Heart left ventricle (tissue), 16 donors: Measurements from ENCODE around the gene VTCN1. TPM values are rescaled to one million over a fixed set of nuclear protein-coding genes. Genes with fewer than 3 reads are reported as not detected.

Experiments
- ATAC-seq, 4 donors: fragments of 200-7000 bp; cut with Tn5 transposase; one replicate each; pipeline ENCODE4 v1.9.1; 2020 to 2022; ENCODE audit warnings: moderate library complexity in 4 of 4, mild to moderate bottlenecking in 3 of 4, moderate number of reproducible peaks in 1 of 4
- DNase-seq, 5 donors: peaks; one replicate each; pipeline ENCODE4 v3.0.0-alpha.2; 2020
- H3K27ac ChIP-seq, 12 donors: fragments of 200-600 bp; sonication (generic) in 4 of 12; one replicate each; pipeline versions ENCODE4 v1.5.0 to v1.8.0; 2016 to 2022; ENCODE audit warnings: mild to moderate bottlenecking in 2 of 12
- H3K27me3 ChIP-seq, 9 donors: fragments of 200-600 bp; sonication (generic) in 2 of 9; one replicate each; pipeline versions ENCODE4 v1.5.1 to v1.8.0; 2016 to 2022; ENCODE audit warnings: mild to moderate bottlenecking in 3 of 9
- H3K36me3 ChIP-seq, 9 donors: fragments of 200-600 bp; sonication (generic) in 2 of 9; one replicate each; pipeline versions ENCODE4 v1.5.0 to v1.8.0; 2018 to 2022; ENCODE audit warnings: mild to moderate bottlenecking in 2 of 9
- H3K4me1 ChIP-seq, 12 donors: fragments of 200-600 bp; sonication (generic) in 4 of 12; one replicate each; pipeline versions ENCODE4 v1.5.0 to v1.8.0; 2016 to 2022; ENCODE audit warnings: mild to moderate bottlenecking in 3 of 12
- H3K4me3 ChIP-seq, 12 donors: fragments of 200-600 bp; sonication (generic) in 4 of 12; one replicate each; pipeline versions ENCODE4 v1.5.0 to v1.8.0; 2017 to 2022; ENCODE audit warnings: mild to moderate bottlenecking in 9 of 12, moderate library complexity in 4 of 12
- H3K9me3 ChIP-seq, 12 donors: fragments of 200-600 bp; sonication (generic) in 4 of 12; one replicate each; pipeline versions ENCODE4 v1.5.0 to v1.8.0; 2016 to 2022; ENCODE audit warnings: mild to moderate bottlenecking in 1 of 12
- POLR2A ChIP-seq, 2 donors: fragments of 450-650 bp; IDR thresholded peaks; one replicate each; pipeline ENCODE4 v1.6.1; 2017; ENCODE audit warnings: antibody characterized with exemption in 2 of 2, mild to moderate bottlenecking in 2 of 2, moderate library complexity in 2 of 2
- WGBS, 4 donors: extraction: QIAGEN DNeasy Blood & Tissue Kit in 2 of 4; methylation state at CpG; one replicate each; pipeline versions ENCODE4 v1.1.5 to v1.1.7; 2013 to 2018; 5-methylcytosine and 5-hydroxymethylcytosine counted together
- intact Hi-C, 10 donors: fragments of 100-400 bp; cut with DNase I; formaldehyde crosslinking; loops; one replicate each; pipeline versions ENCODE4 v1.11.1 to v1.14.2; 2022
- polyA plus RNA-seq, 2 donors: library from polyadenylated mRNA; stranded (reverse); fragments of 200-250 nt; gene quantifications; one replicate each; pipeline ENCODE4 v1.2.3, GENCODE V29; 2013
- total RNA-seq, 9 donors: library from RNA; depleted of rRNA in 2 of 9; stranded (reverse); fragments of >200 nt in 2 of 9; fragmentation: NEBNext Ultra II Directional in 3 of 9; extraction: Animal tissue kit (Norgen Biotek cat#: 25700) in 3 of 9; gene quantifications; one replicate each; pipeline versions ENCODE4 v1.1.0 to v1.2.4, GENCODE V29; 2016 to 2023
- TF ChIP-seq, protein P1 (sequence below), 12 donors: fragments of 200-600 bp; sonication (generic) in 4 of 12; IDR thresholded peaks; one replicate each; pipeline versions ENCODE4 v1.5.0 to v1.8.0; 2018 to 2022; ENCODE audit warnings: antibody characterized with exemption in 12 of 12, mild to moderate bottlenecking in 5 of 12
- donor health status: ischemic (EF 13 %, LVEDD 7.1; RV severe dilation, severe dysfunction).
- donor health status: healthy with polysubstance abuse.
- donor health status: DM: no; HTN: yes; CAD: no.
- donor health status: DM: no; HTN: no; CAD: no.
- donor health status: ischemic (EF 25% LVEDD 6.9; RV normal size, moderate dysfunction).
- donor health status: ischemic (EF 25% LVEDD 5.7; RV mildly dilated, moderate dysfunction).
- donor health status: healthy.
- donor health status: DM: yes; HTN: yes; CAD: no.
- donor health status: ischemic (EF 35%, LVEDD 5.7; RV mildly dilated, moderate dysfunction).
- donor health status: nonischemic (EF 11% LVEDD 7.7; RV severe dilation, severe dysfunction).
- donor health status: DM: yes; HTN: yes; CAD: no.
- donor health status: PGD.
- donor health status: ischemic (EF 29% LVEDD 5.4; RV normal size, mild dysfunction).
- donor health status: nonischemic (EF 23%, LVEDD 6.1; RV moderate dilation, normal function).

The VTCN1 gene
- total and polyA plus RNA-seq, 11 donors = 0.09 to 0.16 TPM; not detected in 9

DNA sequence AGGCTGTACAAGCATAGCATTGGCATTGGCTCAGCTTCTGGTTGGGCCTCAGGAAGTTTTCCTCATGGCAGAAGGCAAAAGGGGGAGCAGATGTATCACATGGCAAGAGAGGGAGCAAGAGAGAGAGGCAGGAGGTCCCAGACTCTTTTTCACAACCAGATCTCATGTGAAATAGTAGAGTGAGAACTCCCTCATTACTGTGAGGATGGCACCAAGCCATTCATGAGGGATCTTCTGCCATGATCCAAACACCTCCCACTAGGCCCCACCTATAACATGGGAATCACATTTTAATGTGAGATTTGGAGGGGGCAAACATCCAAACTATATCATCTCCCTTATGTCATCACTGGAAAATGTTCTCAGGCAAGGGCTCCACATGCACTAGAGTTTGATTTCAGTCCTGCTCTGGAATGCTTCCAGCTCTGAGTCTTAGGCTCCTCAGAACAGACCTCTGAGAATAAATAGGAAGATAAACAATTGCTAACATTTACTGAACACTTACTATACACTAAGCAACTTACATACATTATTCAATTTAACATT lies 39.4 kb upstream of the VTCN1 start:
- Histone ChIP-seq H3K4me3 (no peak overlapping the region), H3K4me1 (peaks cover 0 to 5% (median 0%) of the 10 kb centered on the region in 12 donors), H3K27me3 (no peaks in the 10 kb centered on the region), H3K36me3 (no peaks in the 10 kb centered on the region), H3K9me3 (no peaks in the 10 kb centered on the region), H3K27ac (no peak overlapping the region)
- intact Hi-C loops = no loop called here
- ATAC-seq (no peak), DNase-seq (no peak)
- TF ChIP-seq, protein P1, sequence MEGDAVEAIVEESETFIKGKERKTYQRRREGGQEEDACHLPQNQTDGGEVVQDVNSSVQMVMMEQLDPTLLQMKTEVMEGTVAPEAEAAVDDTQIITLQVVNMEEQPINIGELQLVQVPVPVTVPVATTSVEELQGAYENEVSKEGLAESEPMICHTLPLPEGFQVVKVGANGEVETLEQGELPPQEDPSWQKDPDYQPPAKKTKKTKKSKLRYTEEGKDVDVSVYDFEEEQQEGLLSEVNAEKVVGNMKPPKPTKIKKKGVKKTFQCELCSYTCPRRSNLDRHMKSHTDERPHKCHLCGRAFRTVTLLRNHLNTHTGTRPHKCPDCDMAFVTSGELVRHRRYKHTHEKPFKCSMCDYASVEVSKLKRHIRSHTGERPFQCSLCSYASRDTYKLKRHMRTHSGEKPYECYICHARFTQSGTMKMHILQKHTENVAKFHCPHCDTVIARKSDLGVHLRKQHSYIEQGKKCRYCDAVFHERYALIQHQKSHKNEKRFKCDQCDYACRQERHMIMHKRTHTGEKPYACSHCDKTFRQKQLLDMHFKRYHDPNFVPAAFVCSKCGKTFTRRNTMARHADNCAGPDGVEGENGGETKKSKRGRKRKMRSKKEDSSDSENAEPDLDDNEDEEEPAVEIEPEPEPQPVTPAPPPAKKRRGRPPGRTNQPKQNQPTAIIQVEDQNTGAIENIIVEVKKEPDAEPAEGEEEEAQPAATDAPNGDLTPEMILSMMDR (IDR thresholded peaks at IDR 0.05) = no peak
- no peak for TF ChIP-seq POLR2A (IDR thresholded peaks at IDR 0.05)

DNA sequence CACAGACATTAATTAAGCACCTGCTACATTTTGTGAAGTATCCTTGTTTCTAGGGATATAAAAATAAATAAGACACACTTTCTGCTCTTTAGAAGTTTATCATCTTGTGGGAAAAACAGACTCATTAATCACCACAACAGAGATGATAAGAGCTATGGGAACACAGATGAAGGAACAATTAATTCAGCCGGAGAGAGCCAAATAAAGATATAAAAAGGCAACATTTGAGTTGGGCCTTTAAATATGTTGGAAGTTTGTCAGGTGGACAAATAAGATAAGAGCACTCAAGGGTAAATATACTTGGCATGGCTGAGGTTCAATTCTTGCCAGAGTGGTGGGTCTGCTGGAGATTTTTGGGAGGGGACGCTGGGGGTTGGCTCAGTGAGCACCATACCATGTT lies 34.2 kb upstream of the VTCN1 start:
- 31 to 34% (median 32%) methylated on average over 2 of the region's 2 CpGs for WGBS, 4 donors
- TF ChIP-seq POLR2A (IDR thresholded peaks at IDR 0.05) = no peak
- TF ChIP-seq, protein P1 (IDR thresholded peaks at IDR 0.05) = no peak
- H3K27ac ChIP-seq = no peak overlapping the region
- H3K36me3 ChIP-seq = no peaks in the 10 kb centered on the region
- ATAC-seq (no peak), DNase-seq (no peak)
- H3K4me1 ChIP-seq = no peaks in the 10 kb centered on the region
- no peaks in the 10 kb centered on the region for H3K9me3 ChIP-seq
- intact Hi-C loops = no loop called here
- H3K27me3 ChIP-seq = no peaks in the 10 kb centered on the region
- no peak overlapping the region for H3K4me3 ChIP-seq

DNA sequence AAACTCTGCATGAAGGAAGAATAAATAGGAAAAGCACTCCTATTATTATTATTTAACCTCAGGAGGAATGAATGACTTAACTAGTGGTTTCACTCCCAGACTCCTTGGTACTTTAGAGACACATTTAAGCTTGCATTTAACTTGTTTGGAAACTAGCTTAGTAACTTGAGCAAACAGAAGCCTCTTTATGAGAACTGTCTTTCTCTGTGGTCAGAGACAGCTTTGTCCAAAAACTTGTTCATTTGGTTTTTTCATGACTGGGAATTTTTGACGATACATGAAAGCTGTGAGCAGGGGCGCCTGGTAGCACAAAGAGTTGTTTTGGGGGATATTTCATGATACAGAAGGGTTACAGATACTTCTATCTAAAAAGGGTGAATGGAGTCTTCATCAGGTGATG lies 33.6 kb upstream of the VTCN1 start:
- no peaks in the 10 kb centered on the region for H3K9me3 ChIP-seq
- 87 to 91% (median 88%) methylated on average over 2 of the region's 2 CpGs for WGBS, 4 donors

DNA sequence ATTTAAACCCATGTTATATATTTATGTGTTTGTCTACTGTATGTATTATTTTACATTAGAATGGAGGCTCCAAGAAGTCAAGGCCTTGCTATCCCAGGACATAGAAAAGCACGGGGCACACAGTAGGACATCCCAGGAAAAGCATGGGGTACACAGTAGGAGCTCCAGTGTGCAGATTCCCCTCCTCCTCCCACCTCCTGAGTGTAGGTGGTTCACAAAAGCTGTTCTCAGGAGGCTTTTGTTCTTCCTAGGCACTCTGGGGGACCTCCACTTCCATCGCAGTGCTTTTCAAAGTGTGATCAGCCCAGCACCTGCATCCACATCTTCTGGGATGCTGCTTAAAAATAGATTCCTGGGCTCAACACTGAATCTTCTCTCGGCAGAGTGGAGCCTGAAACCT lies 30.8 kb upstream of the VTCN1 start:
- Histone ChIP-seq H3K9me3 (no peaks in the 10 kb centered on the region), H3K27me3 (no peaks in the 10 kb centered on the region), H3K36me3 (no peaks in the 10 kb centered on the region), H3K4me3 (no peak overlapping the region), H3K27ac (no peak overlapping the region), H3K4me1 (peaks cover 0 to 13% (median 0%) of the 10 kb centered on the region in 12 donors)
- ATAC-seq (no peak), DNase-seq (no peak)
- no peak for TF ChIP-seq POLR2A (IDR thresholded peaks at IDR 0.05)
- TF ChIP-seq, protein P1 (IDR thresholded peaks at IDR 0.05) = no peak
- intact Hi-C loops = no loop called here
- 71 to 82% (median 76%) methylated on average over 3 of the region's 3 CpGs for WGBS, 4 donors

More for the DNA sequence above, 33.6 kb upstream of the VTCN1 start:
- ATAC-seq (no peak), DNase-seq (no peak)
- H3K4me1 ChIP-seq = no peaks in the 10 kb centered on the region
- no peaks in the 10 kb centered on the region for H3K27me3 ChIP-seq
- H3K36me3 ChIP-seq = no peaks in the 10 kb centered on the region
- no peak overlapping the region for H3K4me3 ChIP-seq
- TF ChIP-seq POLR2A (IDR thresholded peaks at IDR 0.05) = no peak
- TF ChIP-seq, protein P1 (IDR thresholded peaks at IDR 0.05) = no peak
- intact Hi-C loops = no loop called here
- H3K27ac ChIP-seq = no peak overlapping the region
